IPS-15b (cell line): ENCODE measurements around the gene FAM168A.

Experiments
- H3K27me3 ChIP-seq: one replicate; pipeline ENCODE4 v1.6.1; 2013; ENCODE audit warnings: low read length; ENCODE audit not compliant: control insufficient read depth, insufficient read depth
- H3K36me3 ChIP-seq: one replicate; pipeline ENCODE4 v1.6.1; 2013; ENCODE audit warnings: low read length; ENCODE audit not compliant: control insufficient read depth, insufficient read depth
- H3K4me1 ChIP-seq: one replicate; pipeline ENCODE4 v1.6.1; 2013; ENCODE audit warnings: mild to moderate bottlenecking, low read length; ENCODE audit not compliant: control insufficient read depth, insufficient read depth
- H3K4me3 ChIP-seq: one replicate; pipeline ENCODE4 v1.5.1; 2013; ENCODE audit warnings: low read depth, low read length
- H3K9ac ChIP-seq: one replicate; pipeline ENCODE4 v1.6.1; 2013; ENCODE audit warnings: low read depth, mild to moderate bottlenecking, low read length
- H3K9me3 ChIP-seq: one replicate; pipeline ENCODE4 v1.6.1; 2013; ENCODE audit warnings: mild to moderate bottlenecking, low read length; ENCODE audit not compliant: control insufficient read depth, insufficient read depth

FAM168A gene

GRCh38 chr11:73629907-73630306 lies 32.0 kb upstream of the FAM168A start:
- H3K9me3 ChIP-seq = no peaks in the 10 kb centered on the region
- peaks cover 12% of the 10 kb centered on the region for H3K4me1 ChIP-seq
- peaks cover 29% of the 10 kb centered on the region for H3K27me3 ChIP-seq
- no peak overlapping the region for H3K4me3 ChIP-seq
- no peak overlapping the region for H3K9ac ChIP-seq
- no peaks in the 10 kb centered on the region for H3K36me3 ChIP-seq

- Histone ChIP-seq H3K36me3 (no peaks in the 10 kb centered on the region), H3K4me3 (no peak overlapping the region), H3K9ac (no peak overlapping the region), H3K4me1 (peaks cover 12% of the 10 kb centered on the region), H3K27me3 (peaks cover 36% of the 10 kb centered on the region), H3K9me3 (no peaks in the 10 kb centered on the region)
Measured at GRCh38 chr11:73625696-73626318, 27.9 kb upstream of the FAM168A start.

GRCh38 chr11:73623686-73624085 lies 25.8 kb upstream of the FAM168A start:
- Histone ChIP-seq H3K4me3 (no peak overlapping the region), H3K4me1 (peaks cover 8% of the 10 kb centered on the region), H3K36me3 (no peaks in the 10 kb centered on the region), H3K9me3 (no peaks in the 10 kb centered on the region), H3K27me3 (peaks cover 23% of the 10 kb centered on the region), H3K9ac (no peak overlapping the region)

- Histone ChIP-seq H3K4me1 (peaks cover 2% of the 10 kb centered on the region), H3K36me3 (no peaks in the 10 kb centered on the region), H3K9me3 (no peaks in the 10 kb centered on the region), H3K4me3 (no peak overlapping the region), H3K9ac (no peak overlapping the region), H3K27me3 (peaks cover 20% of the 10 kb centered on the region)
Measured at GRCh38 chr11:73622926-73623593, 25.1 kb upstream of the FAM168A start.

GRCh38 chr11:73614591-73614990 lies 16.7 kb upstream of the FAM168A start:
- no peak overlapping the region for H3K4me3 ChIP-seq

GRCh38 chr11:73612601-73613140 lies 14.8 kb upstream of the FAM168A start:
- Histone ChIP-seq H3K4me1 (no peaks in the 10 kb centered on the region), H3K27me3 (no peaks in the 10 kb centered on the region), H3K9me3 (no peaks in the 10 kb centered on the region), H3K9ac (no peak overlapping the region), H3K4me3 (no peak overlapping the region), H3K36me3 (no peaks in the 10 kb centered on the region)

More at GRCh38 chr11:73614591-73614990, 16.7 kb upstream of the FAM168A start:
- Histone ChIP-seq H3K36me3 (no peaks in the 10 kb centered on the region), H3K9ac (no peak overlapping the region), H3K27me3 (no peaks in the 10 kb centered on the region), H3K9me3 (no peaks in the 10 kb centered on the region), H3K4me1 (no peaks in the 10 kb centered on the region)

- no peaks in the 10 kb centered on the region for H3K36me3 ChIP-seq
- H3K4me1 ChIP-seq = peaks cover 9% of the 10 kb centered on the region
- no peaks in the 10 kb centered on the region for H3K9me3 ChIP-seq
- no peaks in the 10 kb centered on the region for H3K27me3 ChIP-seq
- peak overlapping the region; percentile 32 for H3K9ac ChIP-seq
- peak overlapping the region; percentile 85 for H3K4me3 ChIP-seq
Measured at GRCh38 chr11:73598719-73599379, 937 bp upstream of the FAM168A start.

GRCh38 chr11:73597336-73597955 lies 466 bp downstream of the FAM168A start:
- H3K4me3 ChIP-seq = peak overlapping the region; percentile 85
- H3K4me1 ChIP-seq = peaks cover 9% of the 10 kb centered on the region
- no peaks in the 10 kb centered on the region for H3K27me3 ChIP-seq
- H3K9me3 ChIP-seq = no peaks in the 10 kb centered on the region
- H3K36me3 ChIP-seq = no peaks in the 10 kb centered on the region
- no peak overlapping the region for H3K9ac ChIP-seq

GRCh38 chr11:73596547-73596946 lies 1.4 kb downstream of the FAM168A start:
- H3K4me3 ChIP-seq = peak overlapping the region; percentile 85

GRCh38 chr11:73592640-73593039 lies 5.3 kb downstream of the FAM168A start:
- Histone ChIP-seq H3K4me3 (no peak overlapping the region), H3K27me3 (no peaks in the 10 kb centered on the region), H3K9me3 (no peaks in the 10 kb centered on the region), H3K36me3 (no peaks in the 10 kb centered on the region), H3K4me1 (peaks cover 13% of the 10 kb centered on the region), H3K9ac (no peak overlapping the region)

More at GRCh38 chr11:73596547-73596946, 1.4 kb downstream of the FAM168A start:
- H3K4me1 ChIP-seq = peaks cover 9% of the 10 kb centered on the region
- no peak overlapping the region for H3K9ac ChIP-seq
- H3K9me3 ChIP-seq = no peaks in the 10 kb centered on the region
- no peaks in the 10 kb centered on the region for H3K27me3 ChIP-seq
- no peaks in the 10 kb centered on the region for H3K36me3 ChIP-seq

GRCh38 chr11:73591743-73592142 lies 6.2 kb downstream of the FAM168A start:
- H3K9me3 ChIP-seq = no peaks in the 10 kb centered on the region
- H3K27me3 ChIP-seq = no peaks in the 10 kb centered on the region
- H3K9ac ChIP-seq = no peak overlapping the region
- H3K36me3 ChIP-seq = no peaks in the 10 kb centered on the region
- H3K4me3 ChIP-seq = no peak overlapping the region
- H3K4me1 ChIP-seq = peaks cover 13% of the 10 kb centered on the region
